Right lobe of liver (tissue), 6 donors: ENCODE data around the gene TPSAB1. TPM values are rescaled to one million over a fixed set of nuclear protein-coding genes. Genes with fewer than 3 reads are reported as not detected.

Experiments
- ATAC-seq, 4 donors: fragments of 200-7000 bp; cut with Tn5 transposase; one replicate each; pipeline ENCODE4 v1.9.1; 2020; ENCODE audit warnings: mild to moderate bottlenecking in 4 of 4, moderate library complexity in 4 of 4
- DNase-seq, 3 donors: peaks; one replicate each; pipeline ENCODE4 v3.0.0-alpha.2; 2020
- H3K27ac ChIP-seq, 3 donors: fragments of 200-600 bp; one replicate each; pipeline ENCODE4 v1.8.0; 2022
- H3K27me3 ChIP-seq, 2 donors: fragments of 200-600 bp; one replicate each; pipeline ENCODE4 v1.8.0; 2022
- H3K36me3 ChIP-seq, 4 donors: fragments of 200-600 bp; sonication (generic) in 1 of 4; one replicate each; pipeline versions ENCODE4 v1.5.1 to v1.8.0; 2017 to 2022; ENCODE audit warnings: control low read depth in 1 of 4
- H3K4me1 ChIP-seq, 4 donors: fragments of 200-600 bp; sonication (generic) in 1 of 4; one replicate each; pipeline versions ENCODE4 v1.5.1 to v1.8.0; 2017 to 2022; ENCODE audit warnings: control low read depth in 1 of 4
- H3K4me3 ChIP-seq, 3 donors: fragments of 200-600 bp; one replicate each; pipeline ENCODE4 v1.8.0; 2022
- H3K9me3 ChIP-seq, 4 donors: fragments of 200-600 bp; sonication (generic) in 1 of 4; one replicate each; pipeline versions ENCODE4 v1.5.1 to v1.8.0; 2017 to 2022; ENCODE audit warnings: control low read depth in 1 of 4
- CTCF ChIP-seq, 4 donors: fragments of 200-600 bp in 3 of 4; fragments of 450-650 bp in 1 of 4; IDR thresholded peaks; one replicate each; pipeline versions ENCODE4 v1.5.1 to v1.8.0; 2016 to 2022; ENCODE audit warnings: antibody characterized with exemption in 4 of 4, mild to moderate bottlenecking in 2 of 4
- POLR2A ChIP-seq: fragments of 450-650 bp; IDR thresholded peaks from one replicate; pipeline ENCODE4 v1.6.1; 2017; ENCODE audit warnings: antibody characterized with exemption, mild to moderate bottlenecking
- WGBS: methylation state at CpG from one replicate; pipeline ENCODE4 v1.1.6; 2018; ENCODE audit warnings: low coverage, low lambda C conversion rate; ENCODE audit not compliant: insufficient coverage; ENCODE audit errors: missing lambda C conversion rate; 5-methylcytosine and 5-hydroxymethylcytosine counted together
- intact Hi-C, 2 donors: fragments of 100-400 bp; cut with DNase I; formaldehyde crosslinking; loops; one replicate each; pipeline versions ENCODE4 v1.11.2 to v1.14.1; 2022
- total RNA-seq, 6 experiments: library from RNA; depleted of rRNA in 2 of 6; stranded (reverse); fragments of >200 nt in 2 of 6; fragmentation: NEBNext Ultra II Directional in 3 of 6; extraction: Animal tissue kit (Norgen Biotek cat#: 25700) in 3 of 6; gene quantifications; one replicate each; pipeline versions ENCODE4 v1.1.0 to v1.2.4, GENCODE V29; 2016 to 2023
- donor health status: DM: no; HTN: yes; CAD: no.
- donor health status: DM: no; HTN: no; CAD: no.
- donor health status: DM: no; HTN: no; CAD: no.
- donor health status: DM: no; HTN: yes; CAD: no.
- donor health status: DM: no; HTN: yes; CAD: no.

The TPSAB1 gene
- total RNA-seq, 6 experiments from 2014 or later, result 0.39 to 1.1 (median 0.81) TPM; not detected in 1

- H3K27me3 ChIP-seq, result no peaks in the 10 kb centered on the region
- no peak overlapping the region for H3K27ac ChIP-seq
- no peaks in the 10 kb centered on the region for H3K36me3 ChIP-seq
- ATAC-seq, result peak in 2 of 4 donors; percentile 6 to 8
- H3K9me3 ChIP-seq, result no peaks in the 10 kb centered on the region
- 20% methylated on average over 8 of the region's 22 CpGs for WGBS
- DNase-seq, result no peak
- no peak overlapping the region for H3K4me3 ChIP-seq
- H3K4me1 ChIP-seq, result peaks cover 0 to 17% (median 2%) of the 10 kb centered on the region in 4 donors
- intact Hi-C loops, result no loop called here
- TF ChIP-seq POLR2A (no peak), CTCF (IDR thresholded peaks at IDR 0.05) (no peak)
Measured at GRCh38 chr16:1290063-1290501, 49.6 kb downstream of the TPSAB1 start.

GRCh38 chr16:1290860-1291575, 50.5 kb downstream of the TPSAB1 start:
- intact Hi-C loops, result no loop called here
- Histone ChIP-seq H3K27ac (peak overlapping the region; percentile 53 to 76 (median 57)), H3K4me3 (peak overlapping the region in 2 of 3 donors; percentile 28 to 29), H3K9me3 (no peaks in the 10 kb centered on the region), H3K36me3 (no peaks in the 10 kb centered on the region), H3K27me3 (no peaks in the 10 kb centered on the region), H3K4me1 (peaks cover 0 to 17% (median 2%) of the 10 kb centered on the region in 4 donors)
- no peak for TF ChIP-seq CTCF (IDR thresholded peaks at IDR 0.05)
- TF ChIP-seq POLR2A, result no peak
- peak in 1 of 3 donors; percentile 69 for DNase-seq
- whole genome bisulfite sequencing, result 15% methylated on average over 12 of the region's 29 CpGs
- ATAC-seq, result peak; percentile 70 to 85 (median 76)

GRCh38 chr16:1291576-1291974, 51.1 kb downstream of the TPSAB1 start:
- no peak for TF ChIP-seq CTCF (IDR thresholded peaks at IDR 0.05)
- no peak for TF ChIP-seq POLR2A
- Histone ChIP-seq H3K4me1 (peaks cover 0 to 17% (median 3%) of the 10 kb centered on the region in 4 donors), H3K4me3 (peak overlapping the region in 2 of 3 donors; percentile 28 to 29), H3K27ac (peak overlapping the region; percentile 53 to 76 (median 57)), H3K27me3 (no peaks in the 10 kb centered on the region), H3K9me3 (no peaks in the 10 kb centered on the region), H3K36me3 (no peaks in the 10 kb centered on the region)
- intact Hi-C loops, result no loop called here
- ATAC-seq, result peak; percentile 57 to 66 (median 62)
- peak in 1 of 3 donors; percentile 61 for DNase-seq
- 24% methylated on average over 9 of the region's 17 CpGs for WGBS

Other genes with a start within 250 kb of the TPSAB1 start
- not detected for gene SSTR5, start 168.0 kb upstream of the TPSAB1 start, total RNA-seq
- gene C1QTNF8, start 144.5 kb upstream of the TPSAB1 start, total RNA-seq, result not detected
- 10 to 100 TPM in 1 of 6 experiments, 1 to 10 TPM in 3, under 1 TPM in 2; 0.56 to 14.0 (median 5.0) TPM for gene CACNA1H, start 87.6 kb upstream of the TPSAB1 start, total RNA-seq
- under 1 TPM in 3 of 6 experiments, not detected in 3; 0.20 to 0.43 (median 0.43) TPM for gene TPSG1, start 15.4 kb upstream of the TPSAB1 start, total RNA-seq
- 1 to 10 TPM in 2 of 6 experiments, under 1 TPM in 2, not detected in 2; 0.24 to 1.6 (median 0.83) TPM for gene TPSB2, start 10.5 kb upstream of the TPSAB1 start, total RNA-seq
- not detected for gene TPSD1, start 15.4 kb downstream of the TPSAB1 start, total RNA-seq
- gene UBE2I, start 68.9 kb downstream of the TPSAB1 start, total RNA-seq, result 10 to 100 TPM; 25.0 to 48.0 (median 39.3) TPM
- 1 to 10 TPM; 5.4 to 7.6 (median 5.8) TPM for gene BAIAP3, start 92.9 kb downstream of the TPSAB1 start, total RNA-seq
- 10 to 100 TPM; 20.7 to 66.5 (median 24.5) TPM for gene TSR3, start 111.2 kb downstream of the TPSAB1 start, total RNA-seq
- gene GNPTG, start 111.2 kb downstream of the TPSAB1 start, total RNA-seq, result 10 to 100 TPM; 44.3 to 72.8 (median 63.0) TPM
- 10 to 100 TPM in 4 of 6 experiments, 1 to 10 TPM in 2; 9.0 to 14.2 (median 12.0) TPM for gene UNKL, start 174.0 kb downstream of the TPSAB1 start, total RNA-seq
- gene UQCC4, start 180.0 kb downstream of the TPSAB1 start, total RNA-seq, result 10 to 100 TPM in 1 of 6 experiments, 1 to 10 TPM in 5; 5.6 to 11.5 (median 6.0) TPM
- gene PERCC1, start 190.4 kb downstream of the TPSAB1 start, total RNA-seq, result not detected
- gene CCDC154, start 203.9 kb downstream of the TPSAB1 start, total RNA-seq, result 1 to 10 TPM in 2 of 6 experiments, under 1 TPM in 3, not detected in 1; 0.25 to 1.7 (median 0.79) TPM
- 10 to 100 TPM; 36.0 to 50.8 (median 40.8) TPM for gene CLCN7, start 234.3 kb downstream of the TPSAB1 start, total RNA-seq
- not detected for gene PTX4, start 248.2 kb downstream of the TPSAB1 start, total RNA-seq